KBM-7 (cell line): ENCODE measurements around the gene PGM5.

ENCODE experiments used
- DNase-seq: peaks from one replicate; pipeline ENCODE4 v3.0.0-alpha.2; 2015
- in situ Hi-C: fragments of 300-500 bp; cut with MboI; formaldehyde crosslinking; loops from 2 replicates; pipeline ENCODE4 v1.14.3; 2020; ENCODE audit warnings: low sequenced_read_pairs, low pct_unique_long_range_greater_than_20kb, mixed read lengths

Gene PGM5

GRCh38 chr9:68551191-68551590 lies 194.8 kb downstream of the PGM5 start:
- no peak for DNase-seq

GRCh38 chr9:68552700-68553476 lies 196.5 kb downstream of the PGM5 start:
- no peak for DNase-seq
- in situ Hi-C loops, result no loop called here

More at GRCh38 chr9:68551191-68551590, 194.8 kb downstream of the PGM5 start:
- in situ Hi-C loops, result no loop called here

- in situ Hi-C loops, result no loop called here
These were observed 199.2 kb downstream of the PGM5 start for GRCh38 chr9:68555437-68556150.

GRCh38 chr9:68558545-68558944 lies 202.1 kb downstream of the PGM5 start:
- DNase-seq, result no peak
- in situ Hi-C loops, result no loop called here

More at GRCh38 chr9:68555437-68556150, 199.2 kb downstream of the PGM5 start:
- no peak for DNase-seq

- in situ Hi-C loops, result no loop called here
- DNase-seq, result peak; percentile 69
These were observed 203.8 kb downstream of the PGM5 start for GRCh38 chr9:68560071-68560844.

- in situ Hi-C loops, result no loop called here
- no peak for DNase-seq
These were observed 206.1 kb downstream of the PGM5 start for GRCh38 chr9:68562461-68562860.

GRCh38 chr9:68567565-68567964 lies 211.2 kb downstream of the PGM5 start:
- in situ Hi-C loops, result no loop called here
- no peak for DNase-seq

GRCh38 chr9:68574150-68574549 lies 217.7 kb downstream of the PGM5 start:
- no peak for DNase-seq
- in situ Hi-C loops, result no loop called here

GRCh38 chr9:68575817-68576216 lies 219.4 kb downstream of the PGM5 start:
- in situ Hi-C loops, result loop anchor here (25.0 kb wide), 2 partner anchors 211 to 436 kb away; partner anchors contain the start of gene PRKACG
- DNase-seq, result no peak

GRCh38 chr9:68577774-68578591 lies 221.6 kb downstream of the PGM5 start:
- in situ Hi-C loops, result loop anchor here (25.0 kb wide), 2 partner anchors 209 to 434 kb away; partner anchors contain the start of gene PRKACG
- DNase-seq, result no peak
